HG03280 (cell line): ENCODE measurements around the gene GSC2.
"Not testable (repeated sequence)": the region's sequence is repeated elsewhere in the genome, so short reads cannot be mapped to it uniquely, and the experiment has no call there.

Source experiments
- ATAC-seq: cut with Tn5 transposase; IDR thresholded peaks from one replicate; pipeline ENCODE4 v1.9.1; 2021; ENCODE audit warnings: mild to moderate bottlenecking, moderate library complexity; ENCODE audit not compliant: unreplicated experiment

Gene GSC2

GRCh38 chr22:19164425-19164824 is 14.3 kb upstream of the GSC2 start:
- no peak for ATAC-seq

GRCh38 chr22:19158649-19159048 is 8.6 kb upstream of the GSC2 start:
- not testable (repeated sequence) for ATAC-seq

GRCh38 chr22:19156109-19156508 is 6.0 kb upstream of the GSC2 start:
- not testable (repeated sequence) for ATAC-seq

GRCh38 chr22:19152942-19153883 is 3.1 kb upstream of the GSC2 start:
- no peak for ATAC-seq

GRCh38 chr22:19151329-19152191 is 1.5 kb upstream of the GSC2 start:
- ATAC-seq = no peak

GRCh38 chr22:19150482-19151328 is 613 bp upstream of the GSC2 start:
- no peak for ATAC-seq

- no peak for ATAC-seq
Observed at GRCh38 chr22:19149047-19149883, 827 bp downstream of the GSC2 start.

- no peak for ATAC-seq
Observed at GRCh38 chr22:19148417-19149046, 1.6 kb downstream of the GSC2 start.

- ATAC-seq = no peak
Observed at GRCh38 chr22:19147195-19147780, 2.8 kb downstream of the GSC2 start.

- no peak for ATAC-seq
Observed at GRCh38 chr22:19146215-19146968, 3.7 kb downstream of the GSC2 start.

- peak; percentile 4 for ATAC-seq
Observed at GRCh38 chr22:19143967-19144400, 6.1 kb downstream of the GSC2 start.

GRCh38 chr22:19143212-19143611 is 6.9 kb downstream of the GSC2 start:
- ATAC-seq = no peak

- ATAC-seq = no peak
Observed at GRCh38 chr22:19142394-19142793, 7.7 kb downstream of the GSC2 start.

GRCh38 chr22:19139974-19140373 is 10.1 kb downstream of the GSC2 start:
- ATAC-seq = no peak

- ATAC-seq = no peak
Observed at GRCh38 chr22:19139001-19139356, 11.1 kb downstream of the GSC2 start.

GRCh38 chr22:19138217-19139000 is 11.7 kb downstream of the GSC2 start:
- no peak for ATAC-seq

- ATAC-seq = no peak
Observed at GRCh38 chr22:19137384-19138216, 12.5 kb downstream of the GSC2 start.
